HepG2 (cell line): Measurements from ENCODE around the gene FCHO1. TPM values are rescaled to one million over a fixed set of nuclear protein-coding genes. Genes with fewer than 3 reads are reported as not detected.

Experiments used
- ADNP ChIP-seq: sonication (generic); formaldehyde crosslinking; IDR thresholded peaks from 2 replicates; pipeline ENCODE4 v1.4.0; 2020; ENCODE audit warnings: missing genetic modification reagents
- CCDC6 ChIP-seq: sonication (generic); formaldehyde crosslinking; IDR thresholded peaks from 2 replicates; pipeline ENCODE4 v1.8.1; 2022; ENCODE audit warnings: mild to moderate bottlenecking, missing genetic modification reagents, moderate library complexity
- HNF4A ChIP-seq: sonication (generic); formaldehyde crosslinking; IDR thresholded peaks from 2 replicates; pipeline ENCODE4 v1.4.0; 2020; ENCODE audit warnings: missing genetic modification reagents
- KLF16 ChIP-seq, 2 experiments: sonication (generic) in 1 of 2; formaldehyde crosslinking in 1 of 2; IDR thresholded peaks; 2 replicates each; pipeline versions ENCODE4 v1.6.1 to v1.8.0; 2016 to 2023; ENCODE audit warnings: missing genetic modification reagents in 2 of 2, missing compliant biosample characterization in 1 of 2
- SALL1 ChIP-seq: sonication (generic); formaldehyde crosslinking; IDR thresholded peaks from 2 replicates; pipeline ENCODE4 v1.8.0; 2022; ENCODE audit warnings: mild to moderate bottlenecking, missing genetic modification reagents
- TAF1 ChIP-seq: sonication (generic); formaldehyde crosslinking; IDR thresholded peaks from 2 replicates; pipeline ENCODE4 v1.4.0; 2020; ENCODE audit warnings: missing genetic modification reagents
- TCF12 ChIP-seq, 2 experiments: fragments of 450-650 bp in 1 of 2; sonication (generic) in 1 of 2; formaldehyde crosslinking in 1 of 2; IDR thresholded peaks; 2 replicates each; pipeline versions ENCODE4 v1.6.1 to v1.8.0; 2017 to 2022; ENCODE audit warnings: antibody characterized with exemption in 1 of 2, mild to moderate bottlenecking in 1 of 2, missing genetic modification reagents in 1 of 2, moderate library complexity in 1 of 2
- UBTF ChIP-seq: sonication (generic); formaldehyde crosslinking; IDR thresholded peaks from 2 replicates; pipeline ENCODE4 v1.4.0; 2020; ENCODE audit warnings: mild to moderate bottlenecking, missing genetic modification reagents
- ZBTB2 ChIP-seq: sonication (generic); formaldehyde crosslinking; IDR thresholded peaks from 2 replicates; pipeline ENCODE4 v1.8.0; 2022; ENCODE audit warnings: low read depth, missing genetic modification reagents
- ZFYVE20 ChIP-seq: sonication (generic); formaldehyde crosslinking; IDR thresholded peaks from 2 replicates; pipeline ENCODE4 v1.8.0; 2023; ENCODE audit warnings: low read depth, mild to moderate bottlenecking, moderate library complexity, missing genetic modification reagents, borderline replicate concordance
- ZNF142 ChIP-seq: sonication (generic); formaldehyde crosslinking; IDR thresholded peaks from 2 replicates; pipeline ENCODE4 v1.4.0; 2020; ENCODE audit warnings: missing genetic modification reagents
- ZNF292 ChIP-seq: sonication (generic); formaldehyde crosslinking; IDR thresholded peaks from 2 replicates; pipeline ENCODE4 v1.8.1; 2022; ENCODE audit warnings: mild to moderate bottlenecking, low read depth, missing genetic modification reagents, borderline replicate concordance
- ZNF432 ChIP-seq: sonication (generic); formaldehyde crosslinking; IDR thresholded peaks from 2 replicates; pipeline ENCODE4 v1.5.0; 2020; ENCODE audit warnings: missing genetic modification reagents, mild to moderate bottlenecking, borderline replicate concordance
- polyA plus RNA-seq, 8 experiments: library from polyadenylated mRNA; depleted of rRNA in 3 of 8; stranded (reverse) in 7 of 8; unstranded in 1 of 8; fragments of >200 nt; fragmentation: Illumina TruSeq in 4 of 8; extraction: Trizol in 4 of 8; gene quantifications; 2 replicates each; pipeline versions ENCODE4 v1.2.1 to v1.2.3, GENCODE V29; 2011 to 2016; ENCODE audit warnings: low read depth in 4 of 8, missing spikeins in 1 of 8, mixed read lengths in 1 of 8; ENCODE audit not compliant: insufficient read depth in 1 of 8
- total RNA-seq, 5 experiments: library from RNA; depleted of rRNA; stranded (reverse); fragments of >200 nt; fragmentation: Illumina TruSeq; extraction: Trizol; gene quantifications; 2 replicates each; pipeline ENCODE4 v1.2.3, GENCODE V29; 2016; ENCODE audit warnings: low read depth in 1 of 5
- TF ChIP-seq, protein P1 (sequence below): sonication (generic); formaldehyde crosslinking; IDR thresholded peaks from 2 replicates; pipeline ENCODE4 v1.4.0; 2020; ENCODE audit warnings: missing genetic modification reagents
- TF ChIP-seq, protein P2 (sequence below): sonication (generic); formaldehyde crosslinking; IDR thresholded peaks from 2 replicates; pipeline ENCODE4 v1.4.0; 2020; ENCODE audit warnings: missing genetic modification reagents; ENCODE audit errors: not compliant biosample characterization

Gene FCHO1
- total and polyA plus RNA-seq, 2 of the 13 experiments (the other 11 are each of a cell fraction or from before 2014, with no cell fraction given), result 1.3 to 3.1 TPM

DNA sequence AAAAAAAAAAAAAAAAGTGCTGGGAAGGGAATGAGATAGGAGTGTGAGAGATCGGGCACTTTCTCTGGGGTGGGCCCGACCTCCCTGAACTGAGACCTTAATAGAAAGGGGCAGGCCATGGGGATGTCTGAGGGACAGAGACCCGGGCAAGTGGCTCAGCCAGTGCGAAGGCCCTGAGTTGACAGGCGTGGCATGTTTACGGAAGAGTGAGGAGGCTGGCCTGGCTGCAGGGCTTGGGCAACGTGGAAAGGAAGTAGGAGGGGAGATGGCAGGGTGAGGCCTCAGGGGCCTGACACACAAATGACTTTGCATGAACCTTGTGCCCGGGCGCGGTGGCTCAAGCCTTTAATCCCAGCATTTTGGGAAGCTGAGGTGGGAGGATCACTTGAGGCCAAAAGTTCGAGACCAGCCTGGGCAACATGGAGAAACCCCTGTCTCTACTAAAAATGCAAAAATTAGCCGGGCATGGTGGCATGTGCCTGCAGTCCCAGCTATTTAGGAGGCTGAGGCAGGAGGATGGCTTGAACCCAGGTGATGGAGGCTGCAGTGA is 13.9 kb downstream of the FCHO1 start (continued):
- TF ChIP-seq, protein P1, sequence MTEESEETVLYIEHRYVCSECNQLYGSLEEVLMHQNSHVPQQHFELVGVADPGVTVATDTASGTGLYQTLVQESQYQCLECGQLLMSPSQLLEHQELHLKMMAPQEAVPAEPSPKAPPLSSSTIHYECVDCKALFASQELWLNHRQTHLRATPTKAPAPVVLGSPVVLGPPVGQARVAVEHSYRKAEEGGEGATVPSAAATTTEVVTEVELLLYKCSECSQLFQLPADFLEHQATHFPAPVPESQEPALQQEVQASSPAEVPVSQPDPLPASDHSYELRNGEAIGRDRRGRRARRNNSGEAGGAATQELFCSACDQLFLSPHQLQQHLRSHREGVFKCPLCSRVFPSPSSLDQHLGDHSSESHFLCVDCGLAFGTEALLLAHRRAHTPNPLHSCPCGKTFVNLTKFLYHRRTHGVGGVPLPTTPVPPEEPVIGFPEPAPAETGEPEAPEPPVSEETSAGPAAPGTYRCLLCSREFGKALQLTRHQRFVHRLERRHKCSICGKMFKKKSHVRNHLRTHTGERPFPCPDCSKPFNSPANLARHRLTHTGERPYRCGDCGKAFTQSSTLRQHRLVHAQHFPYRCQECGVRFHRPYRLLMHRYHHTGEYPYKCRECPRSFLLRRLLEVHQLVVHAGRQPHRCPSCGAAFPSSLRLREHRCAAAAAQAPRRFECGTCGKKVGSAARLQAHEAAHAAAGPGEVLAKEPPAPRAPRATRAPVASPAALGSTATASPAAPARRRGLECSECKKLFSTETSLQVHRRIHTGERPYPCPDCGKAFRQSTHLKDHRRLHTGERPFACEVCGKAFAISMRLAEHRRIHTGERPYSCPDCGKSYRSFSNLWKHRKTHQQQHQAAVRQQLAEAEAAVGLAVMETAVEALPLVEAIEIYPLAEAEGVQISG, result peak; percentile 75
- TF ChIP-seq ZNF142 (CRISPR knock-in tag), result no peak
- peak; percentile 81 for TF ChIP-seq SALL1 (CRISPR knock-in tag)
- peak; percentile 88 for TF ChIP-seq HNF4A (CRISPR knock-in tag)
- no peak for TF ChIP-seq ZFYVE20 (CRISPR knock-in tag)
- TF ChIP-seq UBTF (CRISPR knock-in tag), result peak; percentile 55; the same call in 1 of the 2 replicates
- TF ChIP-seq ZBTB2 (CRISPR knock-in tag), result 0 out of 2 replicates have a peak, but pooled peaks have one; percentile 24
- TF ChIP-seq ADNP, result peak; percentile 94
- TF ChIP-seq KLF16 (CRISPR knock-in tag; IDR thresholded peaks at IDR 0.05), result 0 out of 4 replicates have a peak, but pooled peaks of 1 of the 2 experiments have one; percentile 21
- no peak for TF ChIP-seq CCDC6 (CRISPR knock-in tag)
- TF ChIP-seq TCF12 (IDR thresholded peaks at IDR 0.05), result no peak
- TF ChIP-seq TCF12 (CRISPR knock-in tag; IDR thresholded peaks at IDR 0.05), result no peak
- TF ChIP-seq, protein P2, sequence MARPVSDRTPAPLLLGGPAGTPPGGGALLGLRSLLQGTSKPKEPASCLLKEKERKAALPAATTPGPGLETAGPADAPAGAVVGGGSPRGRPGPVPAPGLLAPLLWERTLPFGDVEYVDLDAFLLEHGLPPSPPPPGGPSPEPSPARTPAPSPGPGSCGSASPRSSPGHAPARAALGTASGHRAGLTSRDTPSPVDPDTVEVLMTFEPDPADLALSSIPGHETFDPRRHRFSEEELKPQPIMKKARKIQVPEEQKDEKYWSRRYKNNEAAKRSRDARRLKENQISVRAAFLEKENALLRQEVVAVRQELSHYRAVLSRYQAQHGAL (CRISPR knock-in tag), result no peak
- no peak for TF ChIP-seq TAF1 (CRISPR knock-in tag)
- TF ChIP-seq ZNF432 (CRISPR knock-in tag), result no peak
- peak; percentile 55 for TF ChIP-seq ZNF292 (CRISPR knock-in tag)
